ENCODE data around the gene C17orf67. TPM values are rescaled to one million over a fixed set of nuclear protein-coding genes. Genes with fewer than 3 reads are reported as not detected.

The C17orf67 gene
- total and polyA plus RNA-seq, 2 of the 8 experiments (the other 6 are each of a cell fraction or from before 2014, with no cell fraction given): 0.67 to 2.2 TPM

DNA sequence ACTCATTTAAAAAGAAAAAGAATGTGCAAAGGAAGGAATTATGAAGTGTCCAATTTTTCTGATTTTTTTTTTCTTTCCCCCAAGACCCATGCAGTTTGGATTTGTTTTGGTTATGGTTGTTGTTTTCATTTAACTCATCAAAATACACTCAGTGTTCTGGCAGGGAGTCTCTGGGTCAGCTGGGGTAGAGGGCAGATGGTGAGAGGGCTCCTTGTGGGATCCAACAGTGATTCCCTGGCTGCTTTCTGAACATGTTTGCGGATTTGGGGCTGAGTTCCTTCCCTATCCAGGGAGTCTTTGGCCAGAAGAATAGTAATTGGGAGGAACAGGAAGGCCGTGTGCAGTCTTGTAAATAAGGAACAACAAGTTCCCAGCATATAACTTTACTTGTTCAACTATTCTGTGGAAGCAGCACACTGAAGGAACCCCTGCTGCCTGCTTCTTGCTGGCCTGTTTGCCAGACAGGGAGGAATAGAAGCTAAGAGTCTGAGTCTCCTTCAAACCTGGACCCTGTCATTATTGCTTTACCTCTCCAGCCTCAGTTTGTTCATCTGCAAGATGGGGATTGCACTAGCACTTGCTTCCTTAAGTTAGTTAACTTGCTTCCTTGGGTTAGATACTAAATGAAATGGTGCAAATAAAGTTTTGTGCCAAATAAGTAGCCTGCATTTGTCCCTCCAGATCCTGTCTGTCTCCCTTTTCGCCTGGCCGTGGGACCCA, 32.1 kb downstream of the C17orf67 start (continued):
- no peak for TF ChIP-seq SIN3A (conservative IDR thresholded peaks at IDR 0.05 in 1 of 2, IDR thresholded peaks at IDR 0.05 in 1 of 2; ENCODE audit: low read depth in 1 of 2, low read length in 2 of 2)
- no peak for TF ChIP-seq EP300 (IDR thresholded peaks at IDR 0.05; ENCODE audit: borderline replicate concordance in 1 of 2, low read depth in 2 of 2, low read length in 2 of 2)
- no peak for TF ChIP-seq RNF2 (IDR thresholded peaks at IDR 0.05; ENCODE audit: borderline replicate concordance, low read depth, low read length, missing control alignments, poor library complexity, severe bottlenecking)
- TF ChIP-seq, protein P1, sequence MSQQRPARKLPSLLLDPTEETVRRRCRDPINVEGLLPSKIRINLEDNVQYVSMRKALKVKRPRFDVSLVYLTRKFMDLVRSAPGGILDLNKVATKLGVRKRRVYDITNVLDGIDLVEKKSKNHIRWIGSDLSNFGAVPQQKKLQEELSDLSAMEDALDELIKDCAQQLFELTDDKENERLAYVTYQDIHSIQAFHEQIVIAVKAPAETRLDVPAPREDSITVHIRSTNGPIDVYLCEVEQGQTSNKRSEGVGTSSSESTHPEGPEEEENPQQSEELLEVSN (IDR thresholded peaks at IDR 0.05): no peak
- TF ChIP-seq SP1 (IDR thresholded peaks at IDR 0.05; ENCODE audit: low read depth, low read length): no peak
- TF ChIP-seq, protein P2, sequence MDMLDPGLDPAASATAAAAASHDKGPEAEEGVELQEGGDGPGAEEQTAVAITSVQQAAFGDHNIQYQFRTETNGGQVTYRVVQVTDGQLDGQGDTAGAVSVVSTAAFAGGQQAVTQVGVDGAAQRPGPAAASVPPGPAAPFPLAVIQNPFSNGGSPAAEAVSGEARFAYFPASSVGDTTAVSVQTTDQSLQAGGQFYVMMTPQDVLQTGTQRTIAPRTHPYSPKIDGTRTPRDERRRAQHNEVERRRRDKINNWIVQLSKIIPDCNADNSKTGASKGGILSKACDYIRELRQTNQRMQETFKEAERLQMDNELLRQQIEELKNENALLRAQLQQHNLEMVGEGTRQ (IDR thresholded peaks at IDR 0.05; ENCODE audit: low read length): no peak

Data from H1 (cell line).